GF-D8 (cell line): Measurements from ENCODE around the gene ARHGEF1.

Experiments
- DNase-seq: peaks from one replicate; lab custom pipeline; 2025; lab: John Stamatoyannopoulos, UW

Gene ARHGEF1

GRCh38 chr19:41956621-41957020 is 73.6 kb downstream of the ARHGEF1 start:
- no peak for DNase-seq
